H1 (cell line): ENCODE measurements around the gene GABRB2. TPM values are rescaled to one million over a fixed set of nuclear protein-coding genes. Genes with fewer than 3 reads are reported as not detected.
"Not testable (repeated sequence)": the region's sequence is repeated elsewhere in the genome, so short reads cannot be mapped to it uniquely, and the experiment has no call there.

ENCODE experiments used
- CTCF ChIA-PET: fragments of 300-600 bp; sonication (Branson Sonifier 250); formaldehyde crosslinking; loops from one replicate; lab custom pipeline; 2021; ENCODE audit not compliant: partially characterized antibody; lab: Charles Lee
- POLR2A ChIA-PET: fragments of 300-600 bp; sonication (Branson Sonifier 250); formaldehyde crosslinking; loops from one replicate; lab custom pipeline; 2021; ENCODE audit warnings: inconsistent platforms; ENCODE audit not compliant: partially characterized antibody; lab: Charles Lee
- DNase-seq, 2 experiments: peaks; one replicate each; pipeline versions ENCODE4 v3.0.0 to v3.0.0-alpha.2; 2010 to 2022; ENCODE audit warnings: low spot score in 2 of 2, low read depth in 1 of 2, mixed read lengths in 1 of 2
- FAIRE-seq: peaks from 2 replicates; lab custom pipeline; 2011; peaks lifted over from hg19 to GRCh38; lab: Jason Lieb, UNC
- H2AFZ ChIP-seq: 2 replicates; pipeline ENCODE4 v1.8.1; 2012; ENCODE audit warnings: low read length, inconsistent platforms
- H2AK5ac ChIP-seq: 2 replicates; pipeline ENCODE4 v1.6.1; 2013; ENCODE audit warnings: low read depth, low read length
- H2BK120ac ChIP-seq: replicated peaks from 2 replicates; pipeline ENCODE3; 2013; ENCODE audit warnings: low read depth, low read length, inconsistent platforms
- H2BK12ac ChIP-seq: 2 replicates; pipeline ENCODE4 v1.6.1; 2013; ENCODE audit warnings: low read depth, low read length
- H2BK15ac ChIP-seq: 2 replicates; pipeline ENCODE4 v1.6.1; 2013; ENCODE audit warnings: low read length
- H2BK20ac ChIP-seq: 2 replicates; pipeline ENCODE4 v1.6.1; 2013; ENCODE audit warnings: low read length
- H2BK5ac ChIP-seq: 2 replicates; pipeline ENCODE4 v1.6.1; 2013; ENCODE audit warnings: low read depth, low read length
- H3K14ac ChIP-seq: 2 replicates; pipeline ENCODE4 v1.6.1; 2013; ENCODE audit warnings: inconsistent platforms; ENCODE audit not compliant: insufficient read length
- H3K18ac ChIP-seq: 2 replicates; pipeline ENCODE4 v1.6.1; 2013; ENCODE audit warnings: low read length; ENCODE audit errors: extremely low read depth
- H3K23ac ChIP-seq: 2 replicates; pipeline ENCODE4 v1.6.1; 2013; ENCODE audit warnings: inconsistent platforms; ENCODE audit not compliant: insufficient read length
- H3K23me2 ChIP-seq: 2 replicates; pipeline ENCODE4 v1.6.1; 2013; ENCODE audit warnings: low read depth, low read length
- H3K27ac ChIP-seq: 2 replicates; pipeline ENCODE4 v1.6.1; 2011; ENCODE audit warnings: low read depth, low read length, inconsistent platforms
- H3K27me3 ChIP-seq, 4 experiments: replicated peaks in 1 of 4; 1 replicate in 1 of 4; 2 replicates in 3 of 4; pipeline versions ENCODE4 v1.6.1 to v1.8.1; 2011 to 2013; ENCODE audit warnings: low read length in 3 of 4, mild to moderate bottlenecking in 3 of 4, inconsistent platforms in 2 of 4, mixed read lengths in 2 of 4, moderate library complexity in 1 of 4; ENCODE audit not compliant: control insufficient read depth in 3 of 4, insufficient read depth in 3 of 4; ENCODE audit errors: extremely low read depth in 1 of 4
- H3K36me3 ChIP-seq, 4 experiments: 2 replicates each; pipeline versions ENCODE4 v1.6.1 to v1.8.1; 2011 to 2013; ENCODE audit warnings: mild to moderate bottlenecking in 4 of 4, low read length in 3 of 4, moderate library complexity in 2 of 4, control low read depth in 1 of 4, inconsistent platforms in 1 of 4; ENCODE audit not compliant: insufficient read depth in 4 of 4, control insufficient read depth in 2 of 4
- H3K4ac ChIP-seq: replicated peaks from 2 replicates; pipeline ENCODE3; 2013; ENCODE audit warnings: low read length, low read depth, mixed read lengths, inconsistent platforms; ENCODE audit not compliant: insufficient read length
- H3K4me1 ChIP-seq, 4 experiments: replicated peaks in 1 of 4; 1 replicate in 1 of 4; 2 replicates in 3 of 4; pipeline versions ENCODE4 v1.6.1 to v1.8.1; 2011 to 2013; ENCODE audit warnings: low read length in 3 of 4, inconsistent platforms in 2 of 4, mixed read lengths in 1 of 4; ENCODE audit not compliant: insufficient read depth in 4 of 4, control insufficient read depth in 3 of 4
- H3K4me2 ChIP-seq, 2 experiments: 2 replicates each; pipeline versions ENCODE4 v1.6.1 to v1.8.1; 2011 to 2013; ENCODE audit warnings: low read depth in 2 of 2, low read length in 2 of 2, control low read depth in 1 of 2, inconsistent platforms in 1 of 2, mild to moderate bottlenecking in 1 of 2; ENCODE audit not compliant: insufficient read depth in 1 of 2
- H3K4me3 ChIP-seq, 4 experiments: fragments of 200-600, 300-600 bp in 1 of 4; sonication (generic), shearing (Covaris generic), sonication (Bioruptor Twin) in 1 of 4; 2 replicates each; pipeline versions ENCODE4 v1.5.1 to v1.8.1; 2011 to 2016; ENCODE audit warnings: low read length in 4 of 4, low read depth in 3 of 4, control low read depth in 2 of 4, inconsistent platforms in 2 of 4, mild to moderate bottlenecking in 2 of 4, mixed read lengths in 1 of 4, moderate library complexity in 1 of 4; ENCODE audit not compliant: insufficient read depth in 2 of 4; ENCODE audit errors: extremely low read depth in 1 of 4
- H3K56ac ChIP-seq: replicated peaks from 2 replicates; pipeline ENCODE3; 2013; ENCODE audit warnings: low read depth, mild to moderate bottlenecking, mixed read lengths, low read length, inconsistent platforms; ENCODE audit not compliant: insufficient read length
- H3K79me1 ChIP-seq: 2 replicates; pipeline ENCODE4 v1.6.1; 2013; ENCODE audit warnings: low read depth, low read length, control low read depth
- H3K79me2 ChIP-seq, 2 experiments: 2 replicates each; pipeline versions ENCODE4 v1.6.1 to v1.8.1; 2012 to 2013; ENCODE audit warnings: low read length in 2 of 2, mild to moderate bottlenecking in 2 of 2, inconsistent platforms in 1 of 2; ENCODE audit not compliant: insufficient read depth in 2 of 2, control insufficient read depth in 1 of 2
- H3K9ac ChIP-seq, 4 experiments: replicated peaks in 1 of 4; 1 replicate in 1 of 4; 2 replicates in 3 of 4; pipeline versions ENCODE4 v1.6.1 to v1.8.1; 2011 to 2013; ENCODE audit warnings: low read depth in 3 of 4, low read length in 3 of 4, control low read depth in 2 of 4, mild to moderate bottlenecking in 2 of 4, moderate library complexity in 2 of 4, inconsistent platforms in 1 of 4; ENCODE audit errors: extremely low read depth in 1 of 4
- H3K9me3 ChIP-seq, 2 experiments: 2 replicates each; pipeline versions ENCODE4 v1.6.1 to v1.8.1; 2012 to 2013; ENCODE audit warnings: mild to moderate bottlenecking in 2 of 2, moderate library complexity in 2 of 2, control low read depth in 1 of 2, inconsistent platforms in 1 of 2, low read depth in 1 of 2, low read length in 1 of 2, mixed read lengths in 1 of 2; ENCODE audit not compliant: insufficient read depth in 2 of 2
- H4K20me1 ChIP-seq, 2 experiments: replicated peaks in 1 of 2; 2 replicates each; pipeline versions ENCODE3 to v1.8.1; 2011 to 2013; ENCODE audit warnings: inconsistent platforms in 2 of 2, low read length in 2 of 2, mild to moderate bottlenecking in 1 of 2; ENCODE audit not compliant: insufficient read depth in 2 of 2, control insufficient read depth in 1 of 2
- H4K5ac ChIP-seq: 2 replicates; pipeline ENCODE4 v1.6.1; 2013; ENCODE audit warnings: low read length, low read depth, mixed read lengths, inconsistent platforms; ENCODE audit not compliant: insufficient read length
- H4K8ac ChIP-seq: 2 replicates; pipeline ENCODE4 v1.8.0; 2013; ENCODE audit warnings: mild to moderate bottlenecking, moderate library complexity, low read length, inconsistent platforms; ENCODE audit not compliant: insufficient read depth; ENCODE audit errors: extremely low read depth
- H4K91ac ChIP-seq: replicated peaks from 2 replicates; pipeline ENCODE3; 2013; ENCODE audit warnings: low read length, mixed read lengths, inconsistent platforms; ENCODE audit not compliant: insufficient read length
- WGBS, 2 experiments: shearing (Covaris generic) in 1 of 2; methylation state at CpG; one replicate each; pipeline versions ENCODE4 v1.1.6 to v1.1.7; 2013 to 2015; ENCODE audit warnings: low lambda C conversion rate in 2 of 2, mixed read lengths in 2 of 2, inconsistent platforms in 1 of 2, low coverage in 1 of 2, missing lambda C conversion rate in 1 of 2; ENCODE audit not compliant: insufficient replicate concordance in 2 of 2, insufficient coverage in 1 of 2, insufficient read length in 1 of 2; ENCODE audit errors: extremely low coverage in 1 of 2, missing lambda C conversion rate in 1 of 2; 5-methylcytosine and 5-hydroxymethylcytosine counted together
- polyA plus RNA-seq, 7 experiments: library from polyadenylated mRNA; depleted of rRNA in 3 of 7; stranded (reverse) in 5 of 7; unstranded in 2 of 7; fragments of >200 nt in 5 of 7; fragments of 200-250 nt in 2 of 7; gene quantifications; 1 replicate in 5 of 7; 2 replicates in 1 of 7; 4 replicates in 1 of 7; pipeline versions ENCODE4 v1.2.1 to v1.2.3, GENCODE V29; 2011 to 2013; ENCODE audit warnings: missing spikeins in 2 of 7, mixed read lengths in 2 of 7
- total RNA-seq: library from RNA; stranded (reverse); fragmentation: NEBNext Ultra II Directional; extraction: Animal tissue kit (Norgen Biotek cat#: 25700); gene quantifications from 2 replicates; pipeline ENCODE4 v1.2.1, GENCODE V29; 2021

GABRB2 gene
- total and polyA plus RNA-seq, 2 of the 8 experiments (the other 6 are each of a cell fraction or from before 2014, with no cell fraction given): 0.54 to 1.9 TPM

DNA sequence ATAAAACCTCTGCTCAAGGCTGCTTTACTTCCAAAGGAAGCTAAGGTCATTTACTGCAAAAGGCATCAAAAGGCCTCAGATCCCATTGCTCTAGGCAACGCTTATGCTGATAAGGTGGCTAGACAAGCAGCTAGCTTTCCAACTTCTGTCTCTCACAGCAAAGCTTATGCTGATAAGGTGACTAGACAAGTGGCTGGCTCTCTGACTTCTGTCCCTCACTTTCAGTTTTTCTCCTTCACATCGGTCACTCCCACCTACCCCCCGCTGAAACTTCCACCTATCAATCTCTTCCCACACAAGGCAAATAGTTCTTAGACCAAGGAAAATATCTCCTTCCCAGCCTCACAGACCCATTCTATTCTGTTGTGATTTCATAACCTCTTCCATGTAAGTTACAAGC lies 293.6 kb downstream of the GABRB2 start:
- H4K20me1 ChIP-seq, H2BK15ac ChIP-seq: not testable (repeated sequence)

More for the DNA sequence above, 293.6 kb downstream of the GABRB2 start:
- H4K91ac ChIP-seq, H3K14ac ChIP-seq, H3K27ac ChIP-seq, H3K79me2 ChIP-seq, H2BK5ac ChIP-seq, FAIRE-seq, H3K56ac ChIP-seq, H3K9me3 ChIP-seq, H3K4me3 ChIP-seq, H4K8ac ChIP-seq, H2BK20ac ChIP-seq, H4K5ac ChIP-seq, H3K4me2 ChIP-seq, H3K23me2 ChIP-seq, POLR2A ChIA-PET, H3K4ac ChIP-seq, H3K27me3 ChIP-seq, H3K79me1 ChIP-seq, H3K36me3 ChIP-seq, H2BK12ac ChIP-seq, DNase-seq, H3K23ac ChIP-seq, H3K9ac ChIP-seq, H3K4me1 ChIP-seq, H2BK120ac ChIP-seq, H2AFZ ChIP-seq, H3K18ac ChIP-seq, H2AK5ac ChIP-seq: not testable (repeated sequence)
- WGBS, 2 experiments: 89% methylated on average over 3 of the region's 3 CpGs; no CpG with 5 or more reads in 1 of the 2 experiments
- CTCF ChIA-PET: interaction anchor here (1.3 kb wide), 1 partner anchor 8 kb away, joined by 3 read pairs; no protein-coding TSS in a partner anchor
